ENCODE results near the gene MYO15B. TPM values are rescaled to one million over a fixed set of nuclear protein-coding genes. Genes with fewer than 3 reads are reported as not detected.

MYO15B gene
- total and polyA plus RNA-seq, 2 of the 13 experiments (the other 11 are each of a cell fraction or from before 2014, with no cell fraction given) = 2.8 to 8.1 TPM

DNA sequence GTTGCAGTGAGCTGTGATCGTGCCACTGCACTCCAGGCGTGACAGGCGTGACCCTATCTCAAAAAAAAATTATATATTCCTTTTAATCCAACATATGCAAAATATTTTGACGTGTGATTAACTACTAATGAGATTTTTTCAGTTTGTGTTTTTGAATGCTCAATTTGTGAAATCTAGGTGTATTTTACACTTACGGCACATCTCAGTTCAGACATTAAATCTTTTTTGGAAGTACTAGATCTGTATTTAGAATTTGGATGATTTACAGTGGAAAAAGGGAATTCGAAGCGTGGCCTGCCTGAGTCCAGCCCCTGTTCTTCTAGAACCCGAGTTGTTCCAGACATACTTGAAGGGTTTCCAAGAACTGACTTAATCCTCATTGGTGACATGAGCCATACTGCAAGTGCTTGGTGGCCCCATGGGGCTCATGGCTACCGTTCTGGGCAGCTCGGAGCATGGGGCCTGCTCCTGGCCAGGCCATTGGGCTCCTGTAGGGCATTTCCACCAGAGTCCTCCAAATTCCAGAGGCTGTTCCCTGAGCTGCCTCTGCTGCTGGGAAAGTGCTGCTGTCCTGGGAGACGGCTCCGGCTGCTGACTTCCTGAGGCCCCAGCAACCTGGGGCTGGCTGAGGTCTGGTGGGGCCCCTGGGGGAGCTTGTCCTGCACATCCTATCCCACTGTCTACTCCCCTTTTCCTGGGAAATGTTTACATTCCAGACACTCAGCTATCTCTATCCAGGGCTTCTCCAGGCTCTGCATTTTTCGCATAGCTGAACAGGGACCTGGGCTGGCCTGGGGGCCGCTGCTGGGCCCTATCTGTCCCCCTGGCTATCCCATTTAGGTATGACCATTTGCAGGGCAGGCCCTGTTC lies 34.9 kb upstream of the MYO15B start (continued):
- TF ChIP-seq, protein P1, sequence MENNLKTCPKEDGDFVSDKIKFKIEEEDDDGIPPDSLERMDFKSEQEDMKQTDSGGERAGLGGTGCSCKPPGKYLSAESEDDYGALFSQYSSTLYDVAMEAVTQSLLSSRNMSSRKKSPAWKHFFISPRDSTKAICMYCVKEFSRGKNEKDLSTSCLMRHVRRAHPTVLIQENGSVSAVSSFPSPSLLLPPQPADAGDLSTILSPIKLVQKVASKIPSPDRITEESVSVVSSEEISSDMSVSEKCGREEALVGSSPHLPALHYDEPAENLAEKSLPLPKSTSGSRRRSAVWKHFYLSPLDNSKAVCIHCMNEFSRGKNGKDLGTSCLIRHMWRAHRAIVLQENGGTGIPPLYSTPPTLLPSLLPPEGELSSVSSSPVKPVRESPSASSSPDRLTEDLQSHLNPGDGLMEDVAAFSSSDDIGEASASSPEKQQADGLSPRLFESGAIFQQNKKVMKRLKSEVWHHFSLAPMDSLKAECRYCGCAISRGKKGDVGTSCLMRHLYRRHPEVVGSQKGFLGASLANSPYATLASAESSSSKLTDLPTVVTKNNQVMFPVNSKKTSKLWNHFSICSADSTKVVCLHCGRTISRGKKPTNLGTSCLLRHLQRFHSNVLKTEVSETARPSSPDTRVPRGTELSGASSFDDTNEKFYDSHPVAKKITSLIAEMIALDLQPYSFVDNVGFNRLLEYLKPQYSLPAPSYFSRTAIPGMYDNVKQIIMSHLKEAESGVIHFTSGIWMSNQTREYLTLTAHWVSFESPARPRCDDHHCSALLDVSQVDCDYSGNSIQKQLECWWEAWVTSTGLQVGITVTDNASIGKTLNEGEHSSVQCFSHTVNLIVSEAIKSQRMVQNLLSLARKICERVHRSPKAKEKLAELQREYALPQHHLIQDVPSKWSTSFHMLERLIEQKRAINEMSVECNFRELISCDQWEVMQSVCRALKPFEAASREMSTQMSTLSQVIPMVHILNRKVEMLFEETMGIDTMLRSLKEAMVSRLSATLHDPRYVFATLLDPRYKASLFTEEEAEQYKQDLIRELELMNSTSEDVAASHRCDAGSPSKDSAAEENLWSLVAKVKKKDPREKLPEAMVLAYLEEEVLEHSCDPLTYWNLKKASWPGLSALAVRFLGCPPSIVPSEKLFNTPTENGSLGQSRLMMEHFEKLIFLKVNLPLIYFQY (CRISPR knock-in tag; IDR thresholded peaks at IDR 0.05; ENCODE audit: borderline replicate concordance) = no peak
- TF ChIP-seq TEAD3 (CRISPR knock-in tag; optimal IDR thresholded peaks at IDR 0.05; ENCODE audit: borderline replicate concordance) (peak; percentile 99), ETV6 (CRISPR knock-in tag; conservative IDR thresholded peaks at IDR 0.05) (peak; percentile 53; the same call in 1 of the 2 replicates), HOXD1 (CRISPR knock-in tag; IDR thresholded peaks at IDR 0.05) (peak; percentile 58; the same call in 1 of the 2 replicates)

DNA sequence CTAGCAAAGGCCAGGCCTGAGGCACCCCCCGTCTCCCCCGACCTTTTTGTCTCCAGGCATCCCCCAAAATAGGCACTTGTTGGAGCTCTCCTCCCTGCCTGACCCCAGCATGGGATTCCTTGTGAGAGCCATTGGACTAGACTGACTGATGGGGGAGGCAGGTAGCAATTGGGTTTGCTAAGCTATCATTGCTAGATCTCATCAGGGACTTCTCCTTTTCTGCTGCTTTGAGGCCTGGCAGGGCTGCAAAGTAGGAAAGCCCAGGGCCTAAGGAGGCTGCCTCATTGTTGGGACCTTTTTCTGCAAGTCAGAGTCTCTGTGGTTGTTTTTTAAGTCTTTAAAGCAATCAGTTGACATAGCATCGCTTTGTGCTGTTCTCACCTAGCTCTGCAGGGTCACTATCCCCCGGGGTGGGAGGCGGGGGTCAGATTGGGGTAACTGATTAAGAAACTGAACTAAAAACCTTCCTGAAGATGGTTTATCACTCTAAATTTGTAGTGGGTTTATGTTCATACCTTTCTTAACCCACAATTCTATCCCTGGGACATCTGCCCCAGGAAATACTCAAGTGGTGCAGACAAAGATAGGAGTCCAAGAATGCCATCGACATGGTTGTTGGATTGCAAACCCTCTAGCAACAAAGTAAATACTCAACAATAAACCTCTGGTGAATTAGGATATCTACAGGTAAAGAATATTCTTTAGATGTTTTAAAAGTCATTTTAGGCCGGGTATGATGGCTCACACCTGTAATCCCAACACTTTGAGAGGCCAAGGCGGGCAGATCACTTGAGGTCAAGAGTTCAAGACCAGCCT lies 34.1 kb upstream of the MYO15B start:
- no TSS peak for BruUV-seq (replicated peaks)
- peaks cover 94% of the 10 kb centered on the region for H3K4me1 ChIP-seq (ENCODE audit: insufficient read depth, low read length)
- 45% methylated on average over 8 of the region's 8 CpGs for WGBS (ENCODE audit: low lambda C conversion rate)
- no peaks in the 10 kb centered on the region for H4K20me1 ChIP-seq (ENCODE audit: insufficient read depth, low read length)
- CTCF ChIA-PET (ENCODE audit: low intra/inter-chr PET ratio, low total read pairs) = no interaction called here
- DNase-seq (ENCODE audit: low spot score) (no peak), ATAC-seq (no peak), FAIRE-seq (peak; percentile 8)
- no peaks in the 10 kb centered on the region for H3K27me3 ChIP-seq (ENCODE audit: control insufficient read depth in 1 of 2, insufficient read depth in 2 of 2, low read length in 2 of 2)
- in situ Hi-C loops (cut with HindIII; ENCODE audit: extremely low pct_ligation_motif_present, low pct_unique_long_range_greater_than_20kb) (no loop called here), intact Hi-C loops (cut with micrococcal nuclease; ENCODE audit: unreplicated experiment) (loop anchor here (1.0 kb wide), 1 partner anchor 28 kb away; the partner anchor contains the start of gene LLGL2)
- POLR2A ChIA-PET = interaction anchor here (1.1 to 2.6 kb wide), 15 partner anchors 12 to 226 kb away, joined by 3 to 20 read pairs (median 5); partner anchors contain the start of genes LLGL2 and TSEN54
- peak overlapping the region; percentile 27; the same call in 1 of the 2 replicates for H3K9ac ChIP-seq (ENCODE audit: insufficient read depth, low read depth, low read length)
- peak overlapping the region in 1 of 3 experiments; percentile 49; a peak in 1 of 6 replicates for H3K4me3 ChIP-seq (replicated peaks in 1 of 3; ENCODE audit: insufficient read depth in 1 of 3, low read depth in 2 of 3, low read length in 3 of 3)
- no peaks in the 10 kb centered on the region for H3K9me3 ChIP-seq (ENCODE audit: low read length)
- peak overlapping the region; percentile 60 for H3K4me2 ChIP-seq (ENCODE audit: low read depth, low read length)
- no peak overlapping the region for H2AFZ ChIP-seq (ENCODE audit: low read length)
- H3K27ac ChIP-seq (ENCODE audit: extremely low read length, insufficient read depth, low read length) = peak overlapping the region; percentile 57
- H3K36me3 ChIP-seq (replicated peaks in 1 of 2; ENCODE audit: control insufficient read depth in 1 of 2, insufficient read depth in 2 of 2, low read length in 2 of 2) = peaks cover 1 to 5% of the 10 kb centered on the region in 2 experiments; a peak in 2 of 5 replicates
- peaks cover 3% of the 10 kb centered on the region for H3K79me2 ChIP-seq (ENCODE audit: insufficient read depth, low read length)
- TF ChIP-seq, protein P2, sequence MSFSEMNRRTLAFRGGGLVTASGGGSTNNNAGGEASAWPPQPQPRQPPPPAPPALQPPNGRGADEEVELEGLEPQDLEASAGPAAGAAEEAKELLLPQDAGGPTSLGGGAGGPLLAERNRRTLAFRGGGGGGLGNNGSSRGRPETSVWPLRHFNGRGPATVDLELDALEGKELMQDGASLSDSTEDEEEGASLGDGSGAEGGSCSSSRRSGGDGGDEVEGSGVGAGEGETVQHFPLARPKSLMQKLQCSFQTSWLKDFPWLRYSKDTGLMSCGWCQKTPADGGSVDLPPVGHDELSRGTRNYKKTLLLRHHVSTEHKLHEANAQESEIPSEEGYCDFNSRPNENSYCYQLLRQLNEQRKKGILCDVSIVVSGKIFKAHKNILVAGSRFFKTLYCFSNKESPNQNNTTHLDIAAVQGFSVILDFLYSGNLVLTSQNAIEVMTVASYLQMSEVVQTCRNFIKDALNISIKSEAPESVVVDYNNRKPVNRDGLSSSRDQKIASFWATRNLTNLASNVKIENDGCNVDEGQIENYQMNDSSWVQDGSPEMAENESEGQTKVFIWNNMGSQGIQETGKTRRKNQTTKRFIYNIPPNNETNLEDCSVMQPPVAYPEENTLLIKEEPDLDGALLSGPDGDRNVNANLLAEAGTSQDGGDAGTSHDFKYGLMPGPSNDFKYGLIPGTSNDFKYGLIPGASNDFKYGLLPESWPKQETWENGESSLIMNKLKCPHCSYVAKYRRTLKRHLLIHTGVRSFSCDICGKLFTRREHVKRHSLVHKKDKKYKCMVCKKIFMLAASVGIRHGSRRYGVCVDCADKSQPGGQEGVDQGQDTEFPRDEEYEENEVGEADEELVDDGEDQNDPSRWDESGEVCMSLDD (CRISPR knock-in tag; IDR thresholded peaks at IDR 0.05; ENCODE audit: borderline replicate concordance) = no peak
- TF ChIP-seq ZNF549 (CRISPR knock-in tag; IDR thresholded peaks at IDR 0.05) (no peak), ISL2 (CRISPR knock-in tag; IDR thresholded peaks at IDR 0.05) (no peak), ZFP36 (IDR thresholded peaks at IDR 0.05; ENCODE audit: borderline replicate concordance, low read depth, low read length, partially characterized antibody) (peak; percentile 80), CCDC6 (CRISPR knock-in tag; IDR thresholded peaks at IDR 0.05) (no peak)
- TF ChIP-seq, protein P3, sequence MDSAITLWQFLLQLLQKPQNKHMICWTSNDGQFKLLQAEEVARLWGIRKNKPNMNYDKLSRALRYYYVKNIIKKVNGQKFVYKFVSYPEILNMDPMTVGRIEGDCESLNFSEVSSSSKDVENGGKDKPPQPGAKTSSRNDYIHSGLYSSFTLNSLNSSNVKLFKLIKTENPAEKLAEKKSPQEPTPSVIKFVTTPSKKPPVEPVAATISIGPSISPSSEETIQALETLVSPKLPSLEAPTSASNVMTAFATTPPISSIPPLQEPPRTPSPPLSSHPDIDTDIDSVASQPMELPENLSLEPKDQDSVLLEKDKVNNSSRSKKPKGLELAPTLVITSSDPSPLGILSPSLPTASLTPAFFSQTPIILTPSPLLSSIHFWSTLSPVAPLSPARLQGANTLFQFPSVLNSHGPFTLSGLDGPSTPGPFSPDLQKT (CRISPR knock-in tag; IDR thresholded peaks at IDR 0.05; ENCODE audit: borderline replicate concordance) = no peak
- TF ChIP-seq, protein P4, sequence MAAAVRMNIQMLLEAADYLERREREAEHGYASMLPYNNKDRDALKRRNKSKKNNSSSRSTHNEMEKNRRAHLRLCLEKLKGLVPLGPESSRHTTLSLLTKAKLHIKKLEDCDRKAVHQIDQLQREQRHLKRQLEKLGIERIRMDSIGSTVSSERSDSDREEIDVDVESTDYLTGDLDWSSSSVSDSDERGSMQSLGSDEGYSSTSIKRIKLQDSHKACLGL (CRISPR knock-in tag; IDR thresholded peaks at IDR 0.05) = no peak

Measured in HepG2 (cell line).